Stomach (tissue), 4 donors: ENCODE measurements around the gene C2orf92.

ENCODE experiments used
- CTCF ChIP-seq, 7 experiments: fragments of 450-650 bp in 4 of 7; fragments of 200-600 bp in 3 of 7; sonication (generic) in 3 of 7; IDR thresholded peaks; one replicate each; pipeline ENCODE4 v1.5.1; 2016 to 2019; ENCODE audit warnings: antibody characterized with exemption in 7 of 7, control low read depth in 2 of 7, mild to moderate bottlenecking in 1 of 7
- POLR2AphosphoS5 ChIP-seq, 3 donors: sonication (generic); formaldehyde crosslinking; IDR thresholded peaks; one replicate each; pipeline ENCODE4 v1.6.1; 2016; ENCODE audit warnings: antibody characterized with exemption in 3 of 3

GRCh38 chr2:97671526-97671925 is 2.0 kb downstream of the C2orf92 start:
- TF ChIP-seq CTCF (IDR thresholded peaks at IDR 0.05) (no peak), POLR2AphosphoS5 (IDR thresholded peaks at IDR 0.05) (no peak)
